NCI-H524 (cell line): ENCODE measurements around the gene USP32.

Source experiments
- DNase-seq, 2 experiments: peaks; one replicate each; lab custom pipeline; 2025; lab: John Stamatoyannopoulos, UW

USP32 gene

GRCh38 chr17:60297760-60298401 is 94.1 kb downstream of the USP32 start:
- DNase-seq, result no peak

GRCh38 chr17:60296177-60296576 is 95.8 kb downstream of the USP32 start:
- no peak for DNase-seq

GRCh38 chr17:60293580-60294335 is 98.2 kb downstream of the USP32 start:
- DNase-seq, result no peak

- no peak for DNase-seq
These were observed 99.2 kb downstream of the USP32 start for GRCh38 chr17:60292697-60293096.

- no peak for DNase-seq
These were observed 107.2 kb downstream of the USP32 start for GRCh38 chr17:60284709-60285108.

GRCh38 chr17:60283816-60284215 is 108.1 kb downstream of the USP32 start:
- DNase-seq, result no peak

- no peak for DNase-seq
These were observed 111.3 kb downstream of the USP32 start for GRCh38 chr17:60280673-60281072.

- DNase-seq, result no peak
These were observed 113.7 kb downstream of the USP32 start for GRCh38 chr17:60278237-60278636.

GRCh38 chr17:60277258-60277657 is 114.7 kb downstream of the USP32 start:
- DNase-seq, result no peak

- DNase-seq, result no peak
These were observed 122.5 kb downstream of the USP32 start for GRCh38 chr17:60269417-60269816.

GRCh38 chr17:60260540-60260939 is 131.4 kb downstream of the USP32 start:
- no peak for DNase-seq

GRCh38 chr17:60258313-60258712 is 133.6 kb downstream of the USP32 start:
- no peak for DNase-seq

- DNase-seq, result no peak
These were observed 135.8 kb downstream of the USP32 start for GRCh38 chr17:60256174-60256573.

- no peak for DNase-seq
These were observed 138.9 kb downstream of the USP32 start for GRCh38 chr17:60253048-60253447.

- DNase-seq, result no peak
These were observed 139.5 kb downstream of the USP32 start for GRCh38 chr17:60252459-60252858.

GRCh38 chr17:60249290-60249826 is 142.6 kb downstream of the USP32 start:
- DNase-seq, result no peak

- DNase-seq, result no peak
These were observed 143.2 kb downstream of the USP32 start for GRCh38 chr17:60248618-60249289.

GRCh38 chr17:60247836-60248461 is 144.0 kb downstream of the USP32 start:
- no peak for DNase-seq

GRCh38 chr17:60244656-60245055 is 147.3 kb downstream of the USP32 start:
- DNase-seq, result no peak

GRCh38 chr17:60240290-60240689 is 151.6 kb downstream of the USP32 start:
- no peak for DNase-seq

GRCh38 chr17:60231691-60232090 is 160.2 kb downstream of the USP32 start:
- DNase-seq, result no peak

- peak in 1 of 2 experiments; percentile 54 for DNase-seq
These were observed 160.7 kb downstream of the USP32 start for GRCh38 chr17:60231234-60231633.
